Brain microvascular endothelial cell (primary cell): ENCODE data around the gene DGKQ.

Experiments used
- DNase-seq: peaks from one replicate; pipeline ENCODE4 v3.0.0-alpha.2; 2020
- H3K27ac ChIP-seq: fragments of 250-450 bp; sonication (Bioruptor Pico); 2 replicates; pipeline ENCODE4 v1.5.1; 2020; ENCODE audit warnings: mild to moderate bottlenecking, moderate library complexity
- H3K27me3 ChIP-seq: fragments of 250-450 bp; sonication (Bioruptor Pico); replicated peaks from 2 replicates; pipeline ENCODE4 v1.5.1; 2020; ENCODE audit warnings: mild to moderate bottlenecking
- H3K36me3 ChIP-seq: fragments of 250-450 bp; sonication (Bioruptor Pico); replicated peaks from 2 replicates; pipeline ENCODE4 v1.5.1; 2020; ENCODE audit warnings: mild to moderate bottlenecking
- H3K4me3 ChIP-seq: 2 replicates; pipeline ENCODE4 v1.5.1; 2011; ENCODE audit warnings: low read depth, mild to moderate bottlenecking, control low read depth, low read length, moderate library complexity
- CTCF ChIP-seq: IDR thresholded peaks from 2 replicates; pipeline ENCODE4 v1.5.1; 2011; ENCODE audit warnings: low read depth, mild to moderate bottlenecking, moderate library complexity, low read length, control low read depth, inconsistent platforms; ENCODE audit errors: missing control alignments
- in situ Hi-C: cut with HindIII; loops from 2 replicates; pipeline ENCODE4 v1.10.0; 2017; ENCODE audit warnings: low sequenced_read_pairs, low pct_ligation_motif_present

DGKQ gene

GRCh38 chr4:972651-973424, 531 bp downstream of the DGKQ start:
- in situ Hi-C loops: no loop called here
- DNase-seq: no peak
- no peak for TF ChIP-seq CTCF
- Histone ChIP-seq H3K27me3 (no peaks in the 10 kb centered on the region), H3K27ac (no peak overlapping the region), H3K36me3 (no peaks in the 10 kb centered on the region), H3K4me3 (peak overlapping the region; percentile 64)

GRCh38 chr4:971666-972500, 1.5 kb downstream of the DGKQ start:
- Histone ChIP-seq H3K4me3 (peak overlapping the region; percentile 64), H3K36me3 (no peaks in the 10 kb centered on the region), H3K27me3 (no peaks in the 10 kb centered on the region), H3K27ac (no peak overlapping the region)
- no peak for TF ChIP-seq CTCF
- DNase-seq: no peak
- in situ Hi-C loops: no loop called here

- in situ Hi-C loops: no loop called here
- no peak for DNase-seq
- H3K36me3 ChIP-seq: peaks cover 7% of the 10 kb centered on the region
These were observed 2.4 kb downstream of the DGKQ start for GRCh38 chr4:970854-971520.

GRCh38 chr4:970046-970745, 3.2 kb downstream of the DGKQ start:
- Histone ChIP-seq H3K27ac (no peak overlapping the region), H3K36me3 (peaks cover 9% of the 10 kb centered on the region), H3K27me3 (no peaks in the 10 kb centered on the region), H3K4me3 (no peak overlapping the region)
- in situ Hi-C loops: no loop called here
- TF ChIP-seq CTCF: no peak
- no peak for DNase-seq

More at GRCh38 chr4:970854-971520, 2.4 kb downstream of the DGKQ start:
- no peak for TF ChIP-seq CTCF
- H3K27ac ChIP-seq: no peak overlapping the region
- H3K27me3 ChIP-seq: no peaks in the 10 kb centered on the region
- H3K4me3 ChIP-seq: no peak overlapping the region

- Histone ChIP-seq H3K27ac (no peak overlapping the region), H3K4me3 (no peak overlapping the region), H3K27me3 (no peaks in the 10 kb centered on the region), H3K36me3 (peaks cover 9% of the 10 kb centered on the region)
- no peak for TF ChIP-seq CTCF
- no peak for DNase-seq
- in situ Hi-C loops: no loop called here
These were observed 4.6 kb downstream of the DGKQ start for GRCh38 chr4:968621-969394.
